GM21723 (cell line): ENCODE results near the gene ARL14EPL.

Experiments
- ATAC-seq: cut with Tn5 transposase; IDR thresholded peaks from one replicate; pipeline ENCODE4 v1.9.1; 2021; ENCODE audit warnings: mild to moderate bottlenecking, moderate library complexity; ENCODE audit not compliant: unreplicated experiment

Gene ARL14EPL

GRCh38 chr5:116032094-116032517 lies at the start of gene ARL14EPL:
Gene ARL14EPL (plus strand): TSS chr5:116032472. CDS start chr5:116051466, 18,994 bp downstream.
- peak; percentile 87 for ATAC-seq

GRCh38 chr5:115983519-115983918 lies 48.8 kb upstream of the ARL14EPL start:
- no peak for ATAC-seq

- ATAC-seq: no peak
These were observed 46.2 kb upstream of the ARL14EPL start for GRCh38 chr5:115985802-115986757.

- no peak for ATAC-seq
These were observed 44.3 kb upstream of the ARL14EPL start for GRCh38 chr5:115988002-115988401.

- no peak for ATAC-seq
These were observed 39.4 kb upstream of the ARL14EPL start for GRCh38 chr5:115992848-115993350.

- ATAC-seq: no peak
These were observed 36.9 kb upstream of the ARL14EPL start for GRCh38 chr5:115995351-115995750.

- no peak for ATAC-seq
These were observed 30.0 kb upstream of the ARL14EPL start for GRCh38 chr5:116002116-116002906.

GRCh38 chr5:116004248-116004647 lies 28.0 kb upstream of the ARL14EPL start:
- ATAC-seq: no peak

GRCh38 chr5:116009806-116010205 lies 22.5 kb upstream of the ARL14EPL start:
- no peak for ATAC-seq

GRCh38 chr5:116011046-116011445 lies 21.2 kb upstream of the ARL14EPL start:
- ATAC-seq: no peak

- ATAC-seq: no peak
These were observed 19.0 kb upstream of the ARL14EPL start for GRCh38 chr5:116013207-116013785.

- no peak for ATAC-seq
These were observed 18.3 kb upstream of the ARL14EPL start for GRCh38 chr5:116013936-116014335.

GRCh38 chr5:116023619-116024018 lies 8.7 kb upstream of the ARL14EPL start:
- no peak for ATAC-seq

GRCh38 chr5:116025866-116026265 lies 6.4 kb upstream of the ARL14EPL start:
- ATAC-seq: no peak

- ATAC-seq: peak; percentile 54
These were observed 719 bp downstream of the ARL14EPL start for GRCh38 chr5:116032991-116033390.

GRCh38 chr5:116035123-116035522 lies 2.9 kb downstream of the ARL14EPL start:
- ATAC-seq: no peak

GRCh38 chr5:116037236-116037822 lies 5.1 kb downstream of the ARL14EPL start:
- ATAC-seq: no peak

GRCh38 chr5:116038817-116039216 lies 6.5 kb downstream of the ARL14EPL start:
- ATAC-seq: peak; percentile 78

GRCh38 chr5:116042375-116042774 lies 10.1 kb downstream of the ARL14EPL start:
- no peak for ATAC-seq

GRCh38 chr5:116044073-116044472 lies 11.8 kb downstream of the ARL14EPL start:
- no peak for ATAC-seq

GRCh38 chr5:116045821-116046220 lies 13.5 kb downstream of the ARL14EPL start:
- ATAC-seq: no peak
